ENCODE measurements around the gene SESN1.

The SESN1 gene

GRCh38 chr6:109060571-109060970 lies 34.1 kb downstream of the SESN1 start:
- DNase-seq (ENCODE audit: low read depth in 2 of 2), result no peak

GRCh38 chr6:109059571-109060021 lies 35.0 kb downstream of the SESN1 start:
- no peak for DNase-seq (ENCODE audit: low read depth in 2 of 2)

- no peak for DNase-seq (ENCODE audit: low read depth in 2 of 2)
These were observed 35.5 kb downstream of the SESN1 start for GRCh38 chr6:109059153-109059552.

GRCh38 chr6:109058620-109059019 lies 36.0 kb downstream of the SESN1 start:
- DNase-seq (ENCODE audit: low read depth in 2 of 2), result no peak

GRCh38 chr6:109056661-109057060 lies 38.0 kb downstream of the SESN1 start:
- no peak for DNase-seq (ENCODE audit: low read depth in 2 of 2)

GRCh38 chr6:109055771-109056235 lies 38.8 kb downstream of the SESN1 start:
- DNase-seq (ENCODE audit: low read depth in 2 of 2), result no peak

GRCh38 chr6:109053336-109053735 lies 41.3 kb downstream of the SESN1 start:
- no peak for DNase-seq (ENCODE audit: low read depth in 2 of 2)

GRCh38 chr6:109052852-109053251 lies 41.8 kb downstream of the SESN1 start:
- DNase-seq (ENCODE audit: low read depth in 2 of 2), result no peak

GRCh38 chr6:109052018-109052651 lies 42.5 kb downstream of the SESN1 start:
- DNase-seq (ENCODE audit: low read depth in 2 of 2), result no peak

- DNase-seq (ENCODE audit: low read depth in 2 of 2), result no peak
These were observed 43.2 kb downstream of the SESN1 start for GRCh38 chr6:109051301-109052017.

- no peak for DNase-seq (ENCODE audit: low read depth in 2 of 2)
These were observed 44.1 kb downstream of the SESN1 start for GRCh38 chr6:109050447-109051102.

- DNase-seq (ENCODE audit: low read depth in 2 of 2), result no peak
These were observed 44.6 kb downstream of the SESN1 start for GRCh38 chr6:109050012-109050411.

GRCh38 chr6:109048670-109049415 lies 45.8 kb downstream of the SESN1 start:
- no peak for DNase-seq (ENCODE audit: low read depth in 2 of 2)

- DNase-seq (ENCODE audit: low read depth in 2 of 2), result no peak
These were observed 46.5 kb downstream of the SESN1 start for GRCh38 chr6:109048176-109048575.

- no peak for DNase-seq (ENCODE audit: low read depth in 2 of 2)
These were observed 49.2 kb downstream of the SESN1 start for GRCh38 chr6:109045493-109045892.

GRCh38 chr6:109039795-109040194 lies 54.9 kb downstream of the SESN1 start:
- no peak for DNase-seq (ENCODE audit: low read depth in 2 of 2)

GRCh38 chr6:109038837-109039398 lies 55.7 kb downstream of the SESN1 start:
- no peak for DNase-seq (ENCODE audit: low read depth in 2 of 2)

- no peak for DNase-seq (ENCODE audit: low read depth in 2 of 2)
These were observed 57.9 kb downstream of the SESN1 start for GRCh38 chr6:109036574-109037294.

GRCh38 chr6:109034526-109034925 lies 60.1 kb downstream of the SESN1 start:
- DNase-seq (ENCODE audit: low read depth in 2 of 2), result no peak

- DNase-seq (ENCODE audit: low read depth in 2 of 2), result no peak
These were observed 61.0 kb downstream of the SESN1 start for GRCh38 chr6:109033655-109034054.

- no peak for DNase-seq (ENCODE audit: low read depth in 2 of 2)
These were observed 63.2 kb downstream of the SESN1 start for GRCh38 chr6:109031416-109031815.
